Testis (tissue), 2 donors: ENCODE measurements around the gene MAN1A2.

Experiments
- POLR2A ChIP-seq: fragments of 450-650 bp; IDR thresholded peaks from one replicate; pipeline ENCODE4 v1.6.1; 2017; ENCODE audit warnings: antibody characterized with exemption, mild to moderate bottlenecking, moderate library complexity
- TF ChIP-seq, protein P1 (sequence below), 3 experiments: fragments of 450-650 bp in 2 of 3; fragments of 200-600 bp in 1 of 3; sonication (generic) in 1 of 3; IDR thresholded peaks; one replicate each; pipeline ENCODE4 v1.5.1; 2016 to 2019; ENCODE audit warnings: antibody characterized with exemption in 3 of 3, mild to moderate bottlenecking in 2 of 3, moderate library complexity in 1 of 3

- TF ChIP-seq, protein P1, sequence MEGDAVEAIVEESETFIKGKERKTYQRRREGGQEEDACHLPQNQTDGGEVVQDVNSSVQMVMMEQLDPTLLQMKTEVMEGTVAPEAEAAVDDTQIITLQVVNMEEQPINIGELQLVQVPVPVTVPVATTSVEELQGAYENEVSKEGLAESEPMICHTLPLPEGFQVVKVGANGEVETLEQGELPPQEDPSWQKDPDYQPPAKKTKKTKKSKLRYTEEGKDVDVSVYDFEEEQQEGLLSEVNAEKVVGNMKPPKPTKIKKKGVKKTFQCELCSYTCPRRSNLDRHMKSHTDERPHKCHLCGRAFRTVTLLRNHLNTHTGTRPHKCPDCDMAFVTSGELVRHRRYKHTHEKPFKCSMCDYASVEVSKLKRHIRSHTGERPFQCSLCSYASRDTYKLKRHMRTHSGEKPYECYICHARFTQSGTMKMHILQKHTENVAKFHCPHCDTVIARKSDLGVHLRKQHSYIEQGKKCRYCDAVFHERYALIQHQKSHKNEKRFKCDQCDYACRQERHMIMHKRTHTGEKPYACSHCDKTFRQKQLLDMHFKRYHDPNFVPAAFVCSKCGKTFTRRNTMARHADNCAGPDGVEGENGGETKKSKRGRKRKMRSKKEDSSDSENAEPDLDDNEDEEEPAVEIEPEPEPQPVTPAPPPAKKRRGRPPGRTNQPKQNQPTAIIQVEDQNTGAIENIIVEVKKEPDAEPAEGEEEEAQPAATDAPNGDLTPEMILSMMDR (IDR thresholded peaks at IDR 0.05), result no peak
- TF ChIP-seq POLR2A, result no peak
Measured at GRCh38 chr1:117403597-117403996, 36.3 kb downstream of the MAN1A2 start.
